Smooth muscle cell (in vitro differentiated cells): ENCODE measurements around the gene SUFU. TPM values are rescaled to one million over a fixed set of nuclear protein-coding genes. Genes with fewer than 3 reads are reported as not detected.

Experiments used
- DNase-seq: peaks from one replicate; lab custom pipeline; 2025; ENCODE audit not compliant: unreplicated experiment; lab: John Stamatoyannopoulos, UW
- H2AFZ ChIP-seq: fragments of 200-600 bp; sonication (generic); 2 replicates; pipeline ENCODE4 v1.6.0; 2016; ENCODE audit warnings: antibody characterized with exemption, low read depth, mild to moderate bottlenecking
- H3F3A ChIP-seq: fragments of 200-600 bp; sonication (generic); 2 replicates; pipeline ENCODE4 v1.6.0; 2017; ENCODE audit warnings: antibody characterized with exemption, low read depth
- H3K27ac ChIP-seq: fragments of 200-600 bp; sonication (generic); 2 replicates; pipeline ENCODE4 v1.5.1; 2016; ENCODE audit warnings: low read depth, mild to moderate bottlenecking
- H3K27me3 ChIP-seq: fragments of 200-600 bp; sonication (generic); 2 replicates; pipeline ENCODE4 v1.6.1; 2016; ENCODE audit warnings: low read depth, mild to moderate bottlenecking
- H3K36me3 ChIP-seq: fragments of 200-600 bp; sonication (generic); 2 replicates; pipeline ENCODE4 v1.5.1; 2016; ENCODE audit warnings: low read depth
- H3K4me1 ChIP-seq: fragments of 200-600 bp; sonication (generic); 2 replicates; pipeline ENCODE4 v1.5.1; 2016; ENCODE audit warnings: low read depth
- H3K4me2 ChIP-seq: fragments of 200-600 bp; sonication (generic); 2 replicates; pipeline ENCODE4 v1.6.0; 2016; ENCODE audit warnings: mild to moderate bottlenecking
- H3K4me3 ChIP-seq: fragments of 200-600 bp; sonication (generic); 2 replicates; pipeline ENCODE4 v1.5.1; 2016; ENCODE audit warnings: mild to moderate bottlenecking
- H3K79me2 ChIP-seq: fragments of 200-600 bp; sonication (generic); 2 replicates; pipeline ENCODE4 v1.6.0; 2016; ENCODE audit warnings: low read depth, mild to moderate bottlenecking
- H3K9ac ChIP-seq: fragments of 200-600 bp; sonication (generic); 2 replicates; pipeline ENCODE4 v1.6.0; 2016; ENCODE audit warnings: low read depth
- H3K9me3 ChIP-seq: fragments of 200-600 bp; sonication (generic); replicated peaks from 2 replicates; pipeline ENCODE4 v1.5.1; 2016; ENCODE audit warnings: low read depth
- H4K20me1 ChIP-seq: fragments of 200-600 bp; sonication (generic); 2 replicates; pipeline ENCODE4 v1.6.0; 2016; ENCODE audit warnings: low read depth
- WGBS: methylation state at CpG from one replicate; pipeline ENCODE4 v1.1.7; 2016; ENCODE audit warnings: low lambda C conversion rate; 5-methylcytosine and 5-hydroxymethylcytosine counted together
- polyA plus RNA-seq: library from polyadenylated mRNA; unstranded; fragments of >200 nt; fragmentation: Nextera tagmentation; extraction: Ambion mirVana; gene quantifications from 2 replicates; pipeline ENCODE4 v1.2.1, GENCODE V29; 2016
- total RNA-seq: library from RNA; depleted of rRNA; stranded (reverse); fragments of >200 nt; gene quantifications from 2 replicates; pipeline ENCODE4 v1.2.3, GENCODE V29; 2014
- TF ChIP-seq, protein P1 (sequence below): fragments of 200-600 bp; sonication (generic); IDR thresholded peaks from 2 replicates; pipeline ENCODE4 v1.5.1; 2017; ENCODE audit warnings: borderline replicate concordance, mild to moderate bottlenecking, antibody characterized with exemption; ENCODE audit not compliant: insufficient read depth, poor library complexity, severe bottlenecking

The SUFU gene
- total and polyA plus RNA-seq, 2 experiments from 2014 or later = 8.5 to 17.2 TPM

DNA sequence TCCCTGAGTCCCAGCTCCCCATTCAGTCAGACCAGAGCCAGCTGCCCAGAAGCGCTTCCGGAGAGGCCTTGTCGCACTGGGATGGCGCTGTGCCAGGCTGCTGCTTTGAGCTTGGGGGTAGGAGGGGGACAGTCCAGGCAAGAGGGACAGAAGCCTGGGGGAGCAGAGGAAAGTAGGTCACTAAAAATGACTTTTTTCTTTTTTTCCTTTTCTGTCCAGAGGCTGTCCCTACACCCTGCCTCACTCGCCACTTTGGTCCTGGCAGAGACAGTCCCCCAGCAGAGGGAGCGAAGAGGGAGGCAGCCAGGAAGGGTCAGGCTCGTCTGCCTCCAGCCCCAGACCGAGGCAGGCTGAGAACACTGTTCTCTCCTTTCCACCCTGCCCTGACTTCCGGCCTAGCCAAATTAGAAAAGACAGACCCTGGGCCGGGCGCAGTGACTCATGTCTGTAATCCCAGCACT, 124.7 kb downstream of the SUFU start:
- DNase-seq = no peak
- peak overlapping the region; percentile 85 for H3K9ac ChIP-seq
- H3K27me3 ChIP-seq = no peaks in the 10 kb centered on the region
- no peak overlapping the region for H2AFZ ChIP-seq
- no peaks in the 10 kb centered on the region for H3K9me3 ChIP-seq
- H3K79me2 ChIP-seq = no peaks in the 10 kb centered on the region
- peaks cover 48% of the 10 kb centered on the region for H3F3A ChIP-seq
- H4K20me1 ChIP-seq = no peaks in the 10 kb centered on the region
- H3K4me3 ChIP-seq = no peak overlapping the region
- TF ChIP-seq, protein P1, sequence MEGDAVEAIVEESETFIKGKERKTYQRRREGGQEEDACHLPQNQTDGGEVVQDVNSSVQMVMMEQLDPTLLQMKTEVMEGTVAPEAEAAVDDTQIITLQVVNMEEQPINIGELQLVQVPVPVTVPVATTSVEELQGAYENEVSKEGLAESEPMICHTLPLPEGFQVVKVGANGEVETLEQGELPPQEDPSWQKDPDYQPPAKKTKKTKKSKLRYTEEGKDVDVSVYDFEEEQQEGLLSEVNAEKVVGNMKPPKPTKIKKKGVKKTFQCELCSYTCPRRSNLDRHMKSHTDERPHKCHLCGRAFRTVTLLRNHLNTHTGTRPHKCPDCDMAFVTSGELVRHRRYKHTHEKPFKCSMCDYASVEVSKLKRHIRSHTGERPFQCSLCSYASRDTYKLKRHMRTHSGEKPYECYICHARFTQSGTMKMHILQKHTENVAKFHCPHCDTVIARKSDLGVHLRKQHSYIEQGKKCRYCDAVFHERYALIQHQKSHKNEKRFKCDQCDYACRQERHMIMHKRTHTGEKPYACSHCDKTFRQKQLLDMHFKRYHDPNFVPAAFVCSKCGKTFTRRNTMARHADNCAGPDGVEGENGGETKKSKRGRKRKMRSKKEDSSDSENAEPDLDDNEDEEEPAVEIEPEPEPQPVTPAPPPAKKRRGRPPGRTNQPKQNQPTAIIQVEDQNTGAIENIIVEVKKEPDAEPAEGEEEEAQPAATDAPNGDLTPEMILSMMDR = no peak
- H3K27ac ChIP-seq = peak overlapping the region; percentile 98
- peaks cover 79% of the 10 kb centered on the region for H3K4me1 ChIP-seq
- 35% methylated on average over 11 of the region's 11 CpGs for WGBS
- no peaks in the 10 kb centered on the region for H3K36me3 ChIP-seq
- H3K4me2 ChIP-seq = peak overlapping the region; percentile 70

DNA sequence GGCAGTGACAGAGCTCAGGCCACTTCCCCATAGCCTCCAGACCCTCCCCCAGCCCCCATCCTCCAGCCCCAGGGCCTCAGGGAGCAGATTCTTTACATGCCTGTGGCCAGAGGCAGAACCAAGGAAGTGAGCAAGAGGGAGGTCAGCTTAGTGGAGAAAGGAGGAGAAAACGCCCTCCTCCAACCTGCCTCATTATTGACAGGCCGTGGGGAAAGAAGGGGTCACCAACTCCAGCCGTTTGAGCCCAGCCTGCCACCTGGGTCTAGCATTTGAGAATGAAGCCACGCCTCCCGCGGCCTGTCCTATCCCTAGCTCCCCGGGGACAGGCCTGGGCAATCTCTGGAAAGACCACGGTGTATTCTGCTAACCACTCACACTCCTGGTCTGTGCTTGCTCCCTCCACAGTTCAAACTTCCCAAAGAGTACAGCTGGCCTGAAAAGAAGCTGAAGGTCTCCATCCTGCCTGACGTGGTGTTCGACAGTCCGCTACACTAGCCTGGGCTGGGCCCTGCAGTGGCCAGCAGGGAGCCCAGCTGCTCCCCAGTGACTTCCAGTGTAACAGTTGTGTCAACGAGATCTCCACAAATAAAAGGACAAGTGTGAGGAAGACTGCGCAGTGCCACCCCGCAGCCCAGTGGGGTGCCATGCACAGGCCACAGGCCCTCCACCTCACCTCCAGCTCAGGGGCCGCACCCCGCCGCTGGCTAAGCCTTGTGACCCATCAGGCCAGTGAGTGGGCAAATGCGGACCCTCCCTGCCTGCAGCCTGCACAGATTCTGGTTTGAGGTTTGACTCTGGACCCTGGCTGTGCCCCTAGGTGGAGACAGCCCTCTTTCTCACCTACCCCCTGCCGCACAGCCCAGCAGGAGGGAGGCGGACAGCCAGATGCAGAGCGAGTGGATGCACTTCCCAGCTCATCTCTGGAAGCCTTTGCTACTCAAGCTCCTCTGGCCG, 126.2 kb downstream of the SUFU start:
- TF ChIP-seq, protein P1 = no peak
- H3K4me3 ChIP-seq = no peak overlapping the region
- no peak overlapping the region for H2AFZ ChIP-seq
- H3K36me3 ChIP-seq = no peaks in the 10 kb centered on the region
- H4K20me1 ChIP-seq = no peaks in the 10 kb centered on the region
- peaks cover 55% of the 10 kb centered on the region for H3F3A ChIP-seq
- peaks cover 85% of the 10 kb centered on the region for H3K4me1 ChIP-seq
- peak overlapping the region; percentile 98 for H3K27ac ChIP-seq
- peak overlapping the region; percentile 70 for H3K4me2 ChIP-seq
- no peak for DNase-seq
- 45% methylated on average over 22 of the region's 22 CpGs for WGBS
- peak overlapping the region; percentile 23 for H3K9ac ChIP-seq
- H3K27me3 ChIP-seq = no peaks in the 10 kb centered on the region
- no peaks in the 10 kb centered on the region for H3K9me3 ChIP-seq
- no peaks in the 10 kb centered on the region for H3K79me2 ChIP-seq

DNA sequence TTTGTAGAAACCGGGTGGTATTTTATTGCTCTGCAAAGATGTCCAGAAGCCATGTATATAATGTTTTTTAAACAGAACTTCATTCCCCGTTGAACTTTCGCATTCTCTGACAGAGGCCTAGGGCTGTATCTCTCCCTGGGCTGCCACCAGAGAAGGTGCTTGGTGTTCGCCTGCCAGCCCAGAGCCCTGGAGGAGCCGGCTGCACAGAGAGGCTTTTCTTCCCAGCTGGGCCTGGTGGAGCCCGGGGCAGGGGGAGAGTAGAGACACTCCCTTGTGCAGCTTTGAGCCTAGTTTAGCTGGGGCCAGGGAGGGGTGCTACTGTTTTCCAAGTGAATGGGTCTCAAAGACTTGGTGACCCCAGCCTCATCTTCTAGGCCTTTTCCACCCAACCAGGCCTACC, 126.9 kb downstream of the SUFU start:
- no peaks in the 10 kb centered on the region for H3K79me2 ChIP-seq
- peak overlapping the region; percentile 98 for H3K27ac ChIP-seq
- no peak overlapping the region for H3K4me3 ChIP-seq
- DNase-seq = no peak
- no peaks in the 10 kb centered on the region for H3K9me3 ChIP-seq
- H3K27me3 ChIP-seq = no peaks in the 10 kb centered on the region
- H3K4me2 ChIP-seq = peak overlapping the region; percentile 79
- H3K36me3 ChIP-seq = no peaks in the 10 kb centered on the region
- H4K20me1 ChIP-seq = no peaks in the 10 kb centered on the region
- 79% methylated on average over 6 of the region's 6 CpGs for WGBS
- H3K9ac ChIP-seq = no peak overlapping the region
- peaks cover 55% of the 10 kb centered on the region for H3F3A ChIP-seq
- H2AFZ ChIP-seq = no peak overlapping the region
- TF ChIP-seq, protein P1 = no peak
- H3K4me1 ChIP-seq = peaks cover 83% of the 10 kb centered on the region
